GM12865 (cell line): ENCODE data around the gene RPS25.
A peak's percentile ranks its signal among the peaks of the same experiment; 100 is the strongest.
"Not testable (repeated sequence)": the region's sequence is repeated elsewhere in the genome, so short reads cannot be mapped to it uniquely, and the experiment has no call there.

ENCODE experiments used
- DNase-seq: peaks from one replicate; pipeline ENCODE4 v3.0.0; 2010; ENCODE audit warnings: low read depth
- H3K4me3 ChIP-seq: 2 replicates; pipeline ENCODE4 v1.5.1; 2011; ENCODE audit warnings: mild to moderate bottlenecking, low read depth, low read length, control low read depth
- TF ChIP-seq, protein P1 (sequence below): IDR thresholded peaks from 2 replicates; pipeline ENCODE4 v1.5.1; 2011; ENCODE audit warnings: low read length, control low read depth, low read depth, inconsistent platforms; ENCODE audit not compliant: insufficient read depth; ENCODE audit errors: missing control alignments

Gene RPS25

DNA sequence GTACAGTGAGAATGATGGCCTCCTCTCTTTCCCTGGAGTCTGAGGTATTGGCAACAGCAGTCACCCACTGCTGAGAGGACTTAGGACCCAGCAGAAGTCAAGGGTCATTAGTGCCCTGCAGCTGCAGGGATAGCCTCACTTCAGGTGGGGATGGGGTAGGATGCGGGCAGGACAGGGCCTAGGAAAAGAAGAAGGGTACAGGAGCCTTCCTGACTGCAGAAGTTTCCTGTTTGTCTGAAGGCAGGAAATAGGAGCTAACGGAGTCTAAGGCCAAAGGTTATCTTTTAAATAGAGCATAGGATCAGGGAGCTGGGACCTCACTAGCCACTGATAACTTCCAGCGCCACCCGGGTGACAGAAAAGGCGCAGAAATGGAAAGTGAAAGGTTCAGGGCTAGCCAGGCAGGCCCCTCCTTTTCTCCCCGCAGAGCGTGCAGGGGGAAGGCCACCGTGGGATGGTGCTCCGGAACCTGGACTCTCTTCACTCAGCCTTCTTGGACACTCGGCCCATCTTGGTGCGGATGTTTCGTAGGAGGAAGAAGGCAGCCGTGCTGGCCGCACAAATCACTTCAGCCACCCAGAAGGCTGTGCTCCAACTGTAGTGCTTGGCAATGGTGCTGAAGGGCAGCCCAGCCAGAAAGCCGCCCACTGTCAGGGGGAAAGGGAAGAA, 6.4 kb upstream of the RPS25 start:
- TF ChIP-seq, protein P1, sequence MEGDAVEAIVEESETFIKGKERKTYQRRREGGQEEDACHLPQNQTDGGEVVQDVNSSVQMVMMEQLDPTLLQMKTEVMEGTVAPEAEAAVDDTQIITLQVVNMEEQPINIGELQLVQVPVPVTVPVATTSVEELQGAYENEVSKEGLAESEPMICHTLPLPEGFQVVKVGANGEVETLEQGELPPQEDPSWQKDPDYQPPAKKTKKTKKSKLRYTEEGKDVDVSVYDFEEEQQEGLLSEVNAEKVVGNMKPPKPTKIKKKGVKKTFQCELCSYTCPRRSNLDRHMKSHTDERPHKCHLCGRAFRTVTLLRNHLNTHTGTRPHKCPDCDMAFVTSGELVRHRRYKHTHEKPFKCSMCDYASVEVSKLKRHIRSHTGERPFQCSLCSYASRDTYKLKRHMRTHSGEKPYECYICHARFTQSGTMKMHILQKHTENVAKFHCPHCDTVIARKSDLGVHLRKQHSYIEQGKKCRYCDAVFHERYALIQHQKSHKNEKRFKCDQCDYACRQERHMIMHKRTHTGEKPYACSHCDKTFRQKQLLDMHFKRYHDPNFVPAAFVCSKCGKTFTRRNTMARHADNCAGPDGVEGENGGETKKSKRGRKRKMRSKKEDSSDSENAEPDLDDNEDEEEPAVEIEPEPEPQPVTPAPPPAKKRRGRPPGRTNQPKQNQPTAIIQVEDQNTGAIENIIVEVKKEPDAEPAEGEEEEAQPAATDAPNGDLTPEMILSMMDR: no peak
- no peak for DNase-seq
- no peak overlapping the region for H3K4me3 ChIP-seq

DNA sequence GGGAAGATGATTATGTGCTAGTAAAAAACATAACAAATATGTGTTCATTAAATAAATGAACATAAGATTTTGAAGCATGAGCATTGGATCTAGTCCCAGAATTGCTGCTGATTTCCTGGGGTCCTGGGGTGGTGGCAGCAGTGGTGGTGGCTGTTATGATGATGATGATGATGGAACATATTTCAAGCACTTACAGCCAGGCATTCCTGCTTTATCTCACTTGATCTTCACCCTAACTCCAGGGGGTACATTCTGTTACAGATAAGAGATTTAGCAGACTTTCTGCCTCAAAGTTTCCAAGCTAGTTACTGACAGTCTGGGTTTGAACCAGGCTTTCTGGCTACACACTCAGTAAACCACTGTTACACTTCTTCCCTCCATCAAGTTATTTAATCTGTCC, 5.6 kb upstream of the RPS25 start:
- H3K4me3 ChIP-seq: no peak overlapping the region
- no peak for DNase-seq
- TF ChIP-seq, protein P1: no peak

DNA sequence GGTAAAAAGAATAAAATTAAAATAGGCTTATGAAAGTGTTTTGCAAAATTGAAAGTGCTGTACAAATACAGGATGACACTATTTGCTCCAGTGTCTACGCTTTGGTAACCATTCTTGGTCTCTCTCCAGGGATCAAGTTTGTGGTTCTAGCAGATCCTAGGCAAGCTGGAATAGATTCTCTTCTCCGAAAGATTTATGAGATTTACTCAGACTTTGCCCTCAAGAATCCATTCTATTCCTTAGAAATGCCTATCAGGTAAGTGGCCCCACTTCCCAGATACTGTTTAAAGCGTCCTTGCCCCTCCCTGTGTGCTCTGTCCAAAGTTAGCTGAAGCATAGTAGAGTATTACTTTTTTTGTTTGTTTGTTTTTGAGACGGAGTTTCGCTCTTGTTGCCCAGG, 3.5 kb upstream of the RPS25 start:
- H3K4me3 ChIP-seq: no peak overlapping the region
- TF ChIP-seq, protein P1: no peak
- DNase-seq: no peak

DNA sequence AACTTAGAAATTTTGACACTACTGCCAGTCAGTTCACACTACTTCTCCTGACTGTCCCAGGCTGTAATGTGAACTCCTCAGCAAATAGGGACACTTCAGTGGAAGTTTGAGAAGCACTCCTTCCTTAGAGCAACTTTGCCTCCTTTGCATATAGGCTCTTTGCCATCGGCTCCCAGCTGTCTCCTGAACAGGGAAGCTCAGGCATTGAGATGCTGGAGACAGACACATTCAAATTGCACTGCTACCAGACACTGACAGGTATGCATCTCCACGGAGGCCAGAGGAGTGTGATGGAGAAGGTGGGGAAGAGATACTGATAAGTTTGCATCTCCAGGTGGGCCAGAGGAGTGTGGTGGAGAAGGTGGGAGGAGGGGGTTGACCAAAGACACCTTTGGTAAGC, 1.9 kb upstream of the RPS25 start:
- H3K4me3 ChIP-seq: peak overlapping the region; percentile 94
- TF ChIP-seq, protein P1: no peak
- no peak for DNase-seq

DNA sequence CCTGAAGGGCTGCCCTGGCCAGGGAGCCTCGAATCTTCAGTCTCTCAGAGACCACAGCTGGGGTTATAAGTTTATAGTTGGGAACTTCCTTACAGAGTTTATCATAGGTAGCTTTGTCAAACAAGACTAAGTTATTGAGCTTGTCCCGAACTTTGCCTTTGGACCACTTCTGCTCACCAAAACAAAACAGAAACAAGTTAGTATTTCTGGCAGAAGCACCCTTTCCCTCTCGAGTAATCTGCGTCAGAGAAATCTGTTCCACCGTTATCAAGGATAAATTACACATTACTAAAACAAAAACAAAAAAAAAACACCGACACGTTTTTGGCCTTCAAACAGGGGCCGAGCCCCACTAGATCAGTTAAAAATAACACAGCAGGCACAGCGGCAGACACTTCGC, 766 bp downstream of the RPS25 start:
- peak overlapping the region; percentile 94 for H3K4me3 ChIP-seq
- not testable (repeated sequence) for DNase-seq

DNA sequence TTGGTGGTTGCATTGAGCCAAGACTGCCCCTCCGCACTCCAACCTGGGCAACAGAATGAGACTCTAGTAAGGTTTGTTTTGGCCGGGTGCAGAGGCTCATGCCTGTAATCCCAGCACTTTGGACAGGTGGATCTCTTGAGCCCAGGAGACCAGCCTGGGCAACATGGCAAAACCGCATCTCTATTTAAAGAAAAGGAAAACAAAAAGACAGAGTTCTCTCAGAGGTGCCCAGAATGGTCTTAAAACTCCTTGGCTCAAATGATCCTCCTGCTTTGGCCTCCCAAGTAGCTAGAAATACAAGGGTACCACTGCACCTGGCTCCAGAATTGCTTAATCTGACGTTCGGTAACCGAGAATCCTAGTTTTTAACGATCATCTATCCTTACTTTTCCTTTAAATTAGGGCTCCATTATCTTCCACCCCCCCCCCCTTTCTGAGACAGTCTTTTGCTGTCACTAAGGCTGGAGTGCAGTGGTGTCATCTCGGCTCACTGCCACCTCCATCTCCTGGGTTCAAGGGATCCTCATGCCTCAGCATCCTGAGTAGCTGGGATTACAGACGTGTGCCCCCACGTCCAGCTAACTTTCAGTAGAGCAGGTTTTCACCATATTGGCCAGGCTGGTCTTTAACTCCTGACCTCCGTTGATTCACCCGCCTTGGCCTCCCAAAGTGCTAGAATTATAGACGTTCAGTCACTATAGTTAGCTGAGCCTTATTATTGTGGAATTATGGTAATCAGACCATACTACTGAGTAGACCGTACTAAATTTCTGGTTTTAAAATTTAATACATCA, 1.7 kb downstream of the RPS25 start:
- TF ChIP-seq, protein P1: no peak
- DNase-seq: no peak
- peak overlapping the region; percentile 94 for H3K4me3 ChIP-seq

DNA sequence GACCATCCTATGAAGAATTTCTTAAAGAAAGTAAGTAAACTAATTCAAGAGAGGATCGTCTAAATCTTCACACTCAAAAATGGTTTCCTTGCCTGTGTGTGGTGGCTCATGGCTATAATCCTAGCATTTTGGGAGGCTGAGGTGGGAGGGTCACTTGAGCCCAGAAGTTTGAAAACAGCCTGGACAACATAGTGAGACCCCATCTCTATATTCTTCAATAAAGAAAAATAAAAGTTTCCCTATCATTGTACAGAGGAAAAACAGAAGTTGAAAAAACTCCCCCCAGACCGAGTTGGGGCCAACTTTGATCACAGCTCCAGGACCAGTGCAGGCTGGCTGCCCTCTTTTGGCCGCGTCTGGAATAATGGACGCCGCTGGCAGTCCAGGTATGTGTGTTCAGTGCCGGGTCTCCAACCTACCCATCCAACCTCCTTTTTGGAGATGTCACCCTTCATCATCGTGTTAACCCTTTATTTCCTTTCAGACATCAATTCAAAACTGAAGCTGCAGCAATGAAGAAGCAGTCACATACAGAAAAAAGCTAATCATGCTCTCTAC, 3.0 kb downstream of the RPS25 start:
- no peak for DNase-seq
- TF ChIP-seq, protein P1: no peak
- no peak overlapping the region for H3K4me3 ChIP-seq
